Stimulated activated CD4-positive, alpha-beta T cell treated with anti-CD3 and anti-CD28 coated beads, Interleukin-1b, Interleukin-23, amount 100 ng/mL, for 1 hour (primary cell): ENCODE data around the gene RNF19B.

ENCODE experiments used
- DNase-seq, 2 donors: peaks; one replicate each; pipeline ENCODE4 v3.0.0-alpha.2; 2020; ENCODE audit warnings: low read depth in 2 of 2

The RNF19B gene

DNA sequence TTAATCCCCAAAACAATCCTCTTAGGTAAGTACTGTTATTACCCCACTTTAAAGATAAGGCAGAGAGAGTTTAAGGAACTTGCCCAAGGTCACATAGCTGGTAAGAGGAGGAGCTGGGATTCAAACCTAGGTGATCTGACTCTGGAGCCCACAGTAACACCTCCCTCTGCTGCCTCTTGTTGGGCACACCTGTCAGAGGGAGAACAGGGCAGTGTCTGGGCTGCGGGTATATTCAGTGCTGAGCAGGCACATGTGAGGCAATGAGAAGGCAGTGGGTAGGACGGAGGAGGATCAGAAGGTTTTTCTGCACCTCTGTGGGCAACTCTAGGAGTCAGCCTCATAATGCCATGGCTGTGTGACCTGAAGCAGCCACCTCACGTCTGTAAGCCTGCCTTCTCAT is 76.5 kb downstream of the RNF19B start:
- DNase-seq = no peak

GRCh38 chr1:32887623-32888022 is 77.0 kb downstream of the RNF19B start:
- DNase-seq = no peak

- no peak for DNase-seq
These were observed 77.7 kb downstream of the RNF19B start for GRCh38 chr1:32886828-32887414.
